Endothelial cell (in vitro differentiated cells): ENCODE measurements around the gene DMXL1. TPM values are rescaled to one million over a fixed set of nuclear protein-coding genes. Genes with fewer than 3 reads are reported as not detected.
"Not testable (repeated sequence)": the region's sequence is repeated elsewhere in the genome, so short reads cannot be mapped to it uniquely, and the experiment has no call there.

Source experiments
- DNase-seq: peaks from one replicate; pipeline ENCODE4 v3.0.0; 2021; ENCODE audit warnings: low spot score
- H3K27ac Mint-ChIP-seq: one replicate; pipeline ENCODE4 v1.8.0; 2021; ENCODE audit warnings: mixed read lengths, inconsistent platforms; ENCODE audit not compliant: unreplicated experiment
- H3K27me3 Mint-ChIP-seq: one replicate; pipeline ENCODE4 v1.8.0; 2021; ENCODE audit warnings: mild to moderate bottlenecking, moderate library complexity, mixed read lengths, inconsistent platforms; ENCODE audit not compliant: unreplicated experiment
- H3K36me3 Mint-ChIP-seq: one replicate; pipeline ENCODE4 v1.8.0; 2021; ENCODE audit warnings: mild to moderate bottlenecking, low read depth, mixed read lengths, inconsistent platforms; ENCODE audit not compliant: unreplicated experiment
- H3K4me1 Mint-ChIP-seq: one replicate; pipeline ENCODE4 v1.8.0; 2021; ENCODE audit warnings: mild to moderate bottlenecking, mixed read lengths, inconsistent platforms; ENCODE audit not compliant: unreplicated experiment
- H3K4me3 Mint-ChIP-seq: one replicate; pipeline ENCODE4 v1.8.0; 2021; ENCODE audit warnings: mild to moderate bottlenecking, mixed read lengths, inconsistent platforms; ENCODE audit not compliant: unreplicated experiment
- H3K9me3 Mint-ChIP-seq: one replicate; pipeline ENCODE4 v1.8.0; 2021; ENCODE audit warnings: mixed read lengths, inconsistent platforms; ENCODE audit not compliant: unreplicated experiment
- CTCF ChIP-seq: fragments of 200-600 bp; sonication (generic); IDR thresholded peaks from one replicate; pipeline ENCODE4 v1.5.0; 2021; ENCODE audit warnings: antibody characterized with exemption; ENCODE audit not compliant: unreplicated experiment
- total RNA-seq: library from RNA; stranded (reverse); fragmentation: NEBNext Ultra II Directional; extraction: Animal tissue kit (Norgen Biotek cat#: 25700); gene quantifications from one replicate; pipeline ENCODE4 v1.2.1, GENCODE V29; 2021; ENCODE audit not compliant: unreplicated experiment

Gene DMXL1
- total RNA-seq, 1 donor from 2014 or later = 24.9 TPM

GRCh38 chr5:119105971-119106370 is 35.1 kb downstream of the DMXL1 start:
- no peak for TF ChIP-seq CTCF
- Mint-ChIP-seq H3K4me3 (no peak overlapping the region), H3K9me3 (no peaks in the 10 kb centered on the region), H3K27ac (peak overlapping the region; percentile 32), H3K4me1 (no peaks in the 10 kb centered on the region), H3K36me3 (no peaks in the 10 kb centered on the region), H3K27me3 (no peaks in the 10 kb centered on the region)
- no peak for DNase-seq

- DNase-seq = no peak
- no peaks in the 10 kb centered on the region for H3K9me3 Mint-ChIP-seq
- TF ChIP-seq CTCF = no peak
- H3K36me3 Mint-ChIP-seq = peaks cover 7% of the 10 kb centered on the region
- no peak overlapping the region for H3K27ac Mint-ChIP-seq
- H3K27me3 Mint-ChIP-seq = no peaks in the 10 kb centered on the region
- no peak overlapping the region for H3K4me3 Mint-ChIP-seq
- H3K4me1 Mint-ChIP-seq = no peaks in the 10 kb centered on the region
Observed at GRCh38 chr5:119112151-119112550, 41.3 kb downstream of the DMXL1 start.

GRCh38 chr5:119117237-119117636 is 46.4 kb downstream of the DMXL1 start:
- peaks cover 28% of the 10 kb centered on the region for H3K36me3 Mint-ChIP-seq
- no peak overlapping the region for H3K4me3 Mint-ChIP-seq
- H3K9me3 Mint-ChIP-seq = peaks cover 4% of the 10 kb centered on the region
- no peaks in the 10 kb centered on the region for H3K4me1 Mint-ChIP-seq
- peaks cover 4% of the 10 kb centered on the region for H3K27me3 Mint-ChIP-seq
- no peak for TF ChIP-seq CTCF
- H3K27ac Mint-ChIP-seq = no peak overlapping the region
- no peak for DNase-seq

GRCh38 chr5:119118000-119118399 is 47.1 kb downstream of the DMXL1 start:
- Mint-ChIP-seq H3K36me3 (peaks cover 28% of the 10 kb centered on the region), H3K9me3 (peaks cover 4% of the 10 kb centered on the region), H3K4me1 (no peaks in the 10 kb centered on the region), H3K27ac (no peak overlapping the region), H3K4me3 (no peak overlapping the region), H3K27me3 (peaks cover 4% of the 10 kb centered on the region)
- no peak for DNase-seq
- TF ChIP-seq CTCF = no peak

- Mint-ChIP-seq H3K9me3 (peaks cover 4% of the 10 kb centered on the region), H3K36me3 (peaks cover 32% of the 10 kb centered on the region), H3K4me3 (peak overlapping the region; percentile 72), H3K4me1 (no peaks in the 10 kb centered on the region), H3K27ac (no peak overlapping the region), H3K27me3 (peaks cover 4% of the 10 kb centered on the region)
- TF ChIP-seq CTCF = no peak
- no peak for DNase-seq
Observed at GRCh38 chr5:119120893-119121292, 50.0 kb downstream of the DMXL1 start.

- H3K27ac Mint-ChIP-seq, H3K4me3 Mint-ChIP-seq: not testable (repeated sequence)
- H3K36me3 Mint-ChIP-seq = peaks cover 29% of the 10 kb centered on the region
Observed at GRCh38 chr5:119122474-119122873, 51.6 kb downstream of the DMXL1 start.

More at GRCh38 chr5:119122474-119122873, 51.6 kb downstream of the DMXL1 start:
- not testable (repeated sequence) for H3K27me3 Mint-ChIP-seq, H3K9me3 Mint-ChIP-seq, DNase-seq, H3K4me1 Mint-ChIP-seq
